Activated CD4-positive, alpha-beta T cell treated with anti-CD3 and anti-CD28 coated beads for 48 hours (primary cell): ENCODE results near the gene SAMD10.
A peak's percentile ranks its signal among the peaks of the same experiment; 100 is the strongest.
"Not testable (repeated sequence)": the region's sequence is repeated elsewhere in the genome, so short reads cannot be mapped to it uniquely, and the experiment has no call there.

Experiments
- DNase-seq: peaks from one replicate; pipeline ENCODE4 v3.0.0-alpha.2; 2020

The SAMD10 gene

GRCh38 chr20:64000906-64001305 is 21.5 kb upstream of the SAMD10 start:
- no peak for DNase-seq

GRCh38 chr20:63982937-63983336 is 3.5 kb upstream of the SAMD10 start:
- no peak for DNase-seq

GRCh38 chr20:63980806-63981728 is 1.6 kb upstream of the SAMD10 start, which contains the start of gene PRPF6:
TSS of gene PRPF6 (plus strand) at chr20:63981132. CDS start at chr20:63981246, 114 bp downstream.
- peak; percentile 97 for DNase-seq

- peak; percentile 56 for DNase-seq
These were observed 919 bp upstream of the SAMD10 start for GRCh38 chr20:63980317-63980805.

- no peak for DNase-seq
These were observed 249 bp downstream of the SAMD10 start for GRCh38 chr20:63979229-63979556.

- DNase-seq, result peak; percentile 75
These were observed 868 bp downstream of the SAMD10 start for GRCh38 chr20:63978319-63979228.

- peak; percentile 70 for DNase-seq
These were observed 1.6 kb downstream of the SAMD10 start for GRCh38 chr20:63977739-63978276.

GRCh38 chr20:63976980-63977738 is 2.3 kb downstream of the SAMD10 start:
- DNase-seq, result no peak

GRCh38 chr20:63976511-63976910 is 2.9 kb downstream of the SAMD10 start:
- DNase-seq, result not testable (repeated sequence)

GRCh38 chr20:63974402-63975200 is 4.8 kb downstream of the SAMD10 start:
- no peak for DNase-seq

- DNase-seq, result peak; percentile 83
These were observed 5.6 kb downstream of the SAMD10 start for GRCh38 chr20:63973636-63974401.

GRCh38 chr20:63973160-63973479 is 6.3 kb downstream of the SAMD10 start:
- no peak for DNase-seq

- no peak for DNase-seq
These were observed 6.9 kb downstream of the SAMD10 start for GRCh38 chr20:63972312-63973159.

- not testable (repeated sequence) for DNase-seq
These were observed 7.5 kb downstream of the SAMD10 start for GRCh38 chr20:63971960-63972311.

- no peak for DNase-seq
These were observed 8.6 kb downstream of the SAMD10 start for GRCh38 chr20:63970714-63971431.

GRCh38 chr20:63969838-63970713 is 9.4 kb downstream of the SAMD10 start, which contains the start of gene ZNF512B:
TSS of gene ZNF512B (minus strand) at chr20:63969930. CDS start at chr20:63967950, 1,980 bp downstream.
- peak; percentile 72 for DNase-seq

GRCh38 chr20:63968928-63969760 is 10.3 kb downstream of the SAMD10 start:
- no peak for DNase-seq
